HEK293 (cell line): ENCODE results near the gene LDLRAD4.

Source experiments
- WT1 ChIP-seq: fragments of 450-650 bp; formaldehyde crosslinking; IDR thresholded peaks from 2 replicates; pipeline ENCODE4 v1.5.1; 2016; ENCODE audit warnings: missing biosample characterization, missing genetic modification characterization
- ZBTB7A ChIP-seq: fragments of 450-650 bp; formaldehyde crosslinking; IDR thresholded peaks from 2 replicates; pipeline ENCODE4 v1.5.1; 2016; ENCODE audit warnings: low read depth, missing biosample characterization, missing genetic modification characterization
- ZNF311 ChIP-seq: fragments of 450-650 bp; formaldehyde crosslinking; IDR thresholded peaks from 2 replicates; pipeline ENCODE4 v1.5.1; 2017; ENCODE audit warnings: missing biosample characterization, missing genetic modification characterization, borderline replicate concordance
- ZNF501 ChIP-seq: fragments of 450-650 bp; formaldehyde crosslinking; IDR thresholded peaks from 2 replicates; pipeline ENCODE4 v1.5.1; 2016; ENCODE audit warnings: missing biosample characterization, missing genetic modification characterization
- ZNF624 ChIP-seq: fragments of 450-650 bp; formaldehyde crosslinking; IDR thresholded peaks from 2 replicates; pipeline ENCODE4 v1.5.1; 2017; ENCODE audit warnings: missing biosample characterization, missing genetic modification characterization
- TF ChIP-seq, protein P1 (sequence below): fragments of 450-650 bp; formaldehyde crosslinking; IDR thresholded peaks from 2 replicates; pipeline ENCODE4 v1.5.1; 2016; ENCODE audit warnings: missing biosample characterization, missing genetic modification characterization

DNA sequence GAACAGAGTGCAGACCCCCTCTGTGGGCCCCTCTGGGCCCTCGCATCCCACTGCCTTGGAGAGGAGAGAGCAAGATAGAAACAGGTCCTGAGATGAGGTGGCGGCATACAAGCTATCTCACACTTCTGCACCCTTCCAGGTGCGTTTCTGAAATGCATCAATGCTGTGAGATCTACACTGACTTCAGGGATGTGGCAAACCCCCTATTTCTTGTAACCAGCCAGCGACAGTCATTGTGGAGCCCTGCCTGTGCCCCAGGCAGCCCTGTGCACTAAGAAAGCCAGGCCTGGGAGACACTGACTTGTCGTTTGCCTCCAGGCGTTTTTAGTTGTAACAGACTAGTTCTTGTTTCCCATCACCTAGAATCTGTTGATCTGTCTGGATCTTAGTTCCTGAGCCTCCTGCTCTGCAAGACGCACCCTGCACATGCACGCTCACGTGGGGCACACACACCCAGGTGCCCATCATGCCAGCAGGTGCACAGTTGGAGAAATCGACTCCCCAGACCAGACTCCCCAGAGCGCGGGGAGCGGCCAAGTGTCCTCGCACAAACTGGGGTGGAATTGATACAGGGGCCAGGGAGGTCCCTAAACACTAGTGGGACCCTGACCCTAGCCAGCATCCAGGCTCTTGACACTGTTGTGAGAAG is 269.8 kb downstream of the LDLRAD4 start:
- no peak for TF ChIP-seq ZNF311
- TF ChIP-seq, protein P1, sequence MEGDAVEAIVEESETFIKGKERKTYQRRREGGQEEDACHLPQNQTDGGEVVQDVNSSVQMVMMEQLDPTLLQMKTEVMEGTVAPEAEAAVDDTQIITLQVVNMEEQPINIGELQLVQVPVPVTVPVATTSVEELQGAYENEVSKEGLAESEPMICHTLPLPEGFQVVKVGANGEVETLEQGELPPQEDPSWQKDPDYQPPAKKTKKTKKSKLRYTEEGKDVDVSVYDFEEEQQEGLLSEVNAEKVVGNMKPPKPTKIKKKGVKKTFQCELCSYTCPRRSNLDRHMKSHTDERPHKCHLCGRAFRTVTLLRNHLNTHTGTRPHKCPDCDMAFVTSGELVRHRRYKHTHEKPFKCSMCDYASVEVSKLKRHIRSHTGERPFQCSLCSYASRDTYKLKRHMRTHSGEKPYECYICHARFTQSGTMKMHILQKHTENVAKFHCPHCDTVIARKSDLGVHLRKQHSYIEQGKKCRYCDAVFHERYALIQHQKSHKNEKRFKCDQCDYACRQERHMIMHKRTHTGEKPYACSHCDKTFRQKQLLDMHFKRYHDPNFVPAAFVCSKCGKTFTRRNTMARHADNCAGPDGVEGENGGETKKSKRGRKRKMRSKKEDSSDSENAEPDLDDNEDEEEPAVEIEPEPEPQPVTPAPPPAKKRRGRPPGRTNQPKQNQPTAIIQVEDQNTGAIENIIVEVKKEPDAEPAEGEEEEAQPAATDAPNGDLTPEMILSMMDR (tag by site-specific recombination): no peak
- no peak for TF ChIP-seq WT1 (tag by site-specific recombination)
- TF ChIP-seq ZNF501 (tag by site-specific recombination): no peak
- no peak for TF ChIP-seq ZNF624
- no peak for TF ChIP-seq ZBTB7A (tag by site-specific recombination)
